AG08395 (cell line): ENCODE measurements around the gene MAP3K15.
A peak's percentile ranks its signal among the peaks of the same experiment; 100 is the strongest.

Experiments
- DNase-seq: peaks from one replicate; pipeline ENCODE4 v3.0.0; 2012; ENCODE audit warnings: mixed read lengths, low spot score

Gene MAP3K15

GRCh38 chrX:19392703-19393102 is 122.6 kb downstream of the MAP3K15 start:
- no peak for DNase-seq

- DNase-seq: no peak
Measured at GRCh38 chrX:19392078-19392477, 123.2 kb downstream of the MAP3K15 start.

DNA sequence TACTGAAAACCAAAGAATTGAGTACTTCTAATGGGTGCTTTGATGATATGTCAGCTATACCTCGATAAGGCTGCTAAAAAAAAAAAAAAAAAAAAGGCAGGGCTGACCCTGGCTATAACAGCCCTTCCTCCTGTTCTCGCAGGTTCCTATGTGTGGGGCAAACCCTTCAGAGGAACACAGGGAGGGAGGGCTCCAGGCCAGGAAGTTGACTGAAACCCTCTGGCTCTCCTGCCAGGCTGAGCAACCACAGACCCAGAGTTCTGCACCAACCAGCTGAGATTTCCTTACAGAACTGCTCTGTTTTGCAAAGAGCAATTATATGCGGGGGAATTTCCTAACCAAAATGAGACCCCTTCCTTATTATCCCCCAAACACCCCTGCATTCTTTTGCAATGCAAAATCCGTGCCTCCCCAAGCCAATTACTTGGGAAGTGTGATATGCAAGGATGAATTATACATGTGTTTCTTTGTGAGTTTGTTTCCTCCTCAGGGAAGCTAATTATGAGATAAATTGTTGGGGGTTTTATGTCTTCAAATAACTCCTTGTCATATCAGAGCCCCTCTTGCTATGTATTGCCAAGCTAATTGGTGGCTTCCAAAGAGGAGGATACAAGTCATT is 126.0 kb downstream of the MAP3K15 start:
- no peak for DNase-seq

GRCh38 chrX:19388741-19389140 is 126.6 kb downstream of the MAP3K15 start:
- no peak for DNase-seq

- no peak for DNase-seq
Measured at GRCh38 chrX:19388064-19388679, 127.1 kb downstream of the MAP3K15 start.

- DNase-seq: no peak
Measured at GRCh38 chrX:19386679-19387078, 128.6 kb downstream of the MAP3K15 start.

- peak; percentile 37 for DNase-seq
Measured at GRCh38 chrX:19382555-19383145, 132.7 kb downstream of the MAP3K15 start.

DNA sequence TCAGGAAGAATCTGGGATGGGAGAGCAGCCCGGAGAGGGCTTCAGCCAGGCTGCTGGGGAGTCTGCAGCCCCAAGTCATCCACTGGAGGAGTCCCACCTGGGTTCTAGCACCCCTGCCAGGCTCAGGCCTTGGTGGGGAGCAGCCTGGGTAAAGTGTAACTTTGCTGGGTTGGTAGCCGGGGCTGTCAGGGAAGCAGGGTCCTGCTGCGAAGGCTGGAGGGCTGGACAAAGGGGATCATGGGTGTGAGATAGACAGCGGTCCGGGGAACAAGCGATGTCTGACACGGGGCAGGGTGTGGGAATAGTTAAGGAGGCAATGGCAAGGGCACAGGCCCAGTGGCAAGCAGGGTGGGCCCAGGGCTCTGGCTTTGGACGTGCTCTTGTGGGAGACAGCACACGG is 134.0 kb downstream of the MAP3K15 start:
- no peak for DNase-seq

DNA sequence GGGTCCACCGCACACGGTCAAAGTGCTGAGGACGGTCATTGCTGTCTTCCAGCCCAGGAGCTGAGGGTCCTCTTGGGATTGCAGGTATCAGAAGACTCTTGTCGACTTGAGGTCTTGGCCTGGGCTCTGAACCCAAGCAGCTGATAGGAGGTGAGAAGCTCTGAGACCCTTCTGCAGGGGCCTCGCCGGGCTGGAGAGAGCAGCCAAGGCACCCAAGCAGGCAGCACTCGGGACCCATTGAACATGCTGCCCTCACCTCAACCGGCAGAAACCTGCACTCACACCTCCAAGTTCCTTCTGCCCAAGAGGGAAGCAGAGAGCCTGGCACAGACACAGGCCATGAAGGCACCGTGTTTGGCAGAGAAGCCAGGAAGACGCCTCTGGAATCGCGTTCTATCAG is 137.5 kb downstream of the MAP3K15 start:
- DNase-seq: no peak

GRCh38 chrX:19375546-19375945 is 139.8 kb downstream of the MAP3K15 start:
- DNase-seq: no peak

DNA sequence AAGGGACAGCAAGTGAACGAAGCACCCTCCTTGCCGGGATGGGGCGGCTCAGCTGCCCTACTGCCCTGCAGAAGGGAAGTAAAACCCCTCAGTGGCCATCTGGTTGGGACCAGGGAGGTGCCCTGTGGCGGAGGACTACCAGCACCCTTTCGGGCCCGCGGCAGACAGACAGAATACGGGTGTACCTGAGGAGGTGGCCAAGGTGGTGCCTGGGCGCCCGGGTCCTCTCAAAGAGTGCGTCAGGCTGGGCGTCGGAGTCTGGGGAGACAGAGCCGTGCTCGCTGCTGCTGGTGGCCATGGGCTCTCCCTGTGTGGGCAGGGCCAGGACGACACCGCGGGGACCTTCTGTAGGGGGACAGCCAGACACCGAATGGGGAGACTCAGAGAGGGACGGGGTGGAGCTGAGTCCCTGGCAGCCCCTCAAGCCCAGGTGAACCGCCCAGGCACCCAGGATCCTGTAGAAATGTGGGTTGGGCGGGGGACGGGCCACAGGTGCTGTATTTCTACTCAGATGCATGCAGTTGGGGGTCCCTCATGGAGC is 141.9 kb downstream of the MAP3K15 start:
- DNase-seq: no peak

- peak; percentile 10 for DNase-seq
Measured at GRCh38 chrX:19372547-19373331, 142.6 kb downstream of the MAP3K15 start.

- peak; percentile 68 for DNase-seq
Measured at GRCh38 chrX:19372170-19372546, 143.2 kb downstream of the MAP3K15 start.

- peak; percentile 60 for DNase-seq
Measured at GRCh38 chrX:19370061-19370460, 145.2 kb downstream of the MAP3K15 start.

GRCh38 chrX:19368576-19368975 is 146.7 kb downstream of the MAP3K15 start:
- DNase-seq: no peak

DNA sequence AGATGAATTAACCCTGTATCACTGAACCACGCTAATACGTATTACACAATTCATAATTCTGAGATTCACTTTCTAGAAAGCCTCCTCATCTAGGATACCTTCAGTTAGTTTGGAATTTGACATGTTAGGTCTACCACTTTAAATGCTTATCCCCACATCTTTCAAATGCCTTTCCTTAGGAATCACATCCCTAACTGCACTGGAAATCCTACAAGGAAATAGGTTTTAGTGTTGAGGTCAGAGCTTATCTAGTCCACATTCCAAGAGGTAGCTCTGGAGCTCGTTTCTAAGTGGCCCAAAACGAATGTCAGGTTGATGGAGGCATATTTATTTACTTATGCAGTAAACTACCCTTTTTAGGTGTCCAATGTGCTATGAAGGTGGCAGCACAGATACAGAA is 153.6 kb downstream of the MAP3K15 start:
- no peak for DNase-seq

GRCh38 chrX:19360903-19361302 is 154.4 kb downstream of the MAP3K15 start:
- no peak for DNase-seq

- no peak for DNase-seq
Measured at GRCh38 chrX:19358521-19358920, 156.8 kb downstream of the MAP3K15 start.

- DNase-seq: no peak
Measured at GRCh38 chrX:19354625-19355024, 160.7 kb downstream of the MAP3K15 start.

DNA sequence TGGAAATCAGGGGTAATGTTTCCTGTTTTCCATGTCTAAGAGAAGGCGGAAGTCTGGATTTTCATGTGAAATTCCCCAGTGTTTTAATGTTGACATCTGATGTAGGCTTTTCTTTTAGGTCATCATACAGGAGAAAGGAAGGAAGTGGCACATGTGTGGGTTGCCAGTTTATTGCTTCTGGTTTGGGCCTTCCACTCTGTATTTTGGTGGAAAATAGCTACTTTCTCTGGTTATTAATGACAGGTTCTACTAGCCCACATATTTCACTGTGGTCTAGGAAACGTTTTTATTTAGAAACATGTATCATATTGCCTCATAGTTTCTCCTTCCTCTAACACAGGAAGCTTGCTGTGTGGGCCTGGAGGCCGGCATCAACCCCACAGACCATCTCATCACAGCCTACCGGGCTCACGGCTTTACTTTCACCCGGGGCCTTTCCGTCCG is 164.3 kb downstream of the MAP3K15 start:
- no peak for DNase-seq

GRCh38 chrX:19349264-19349663 is 166.0 kb downstream of the MAP3K15 start:
- no peak for DNase-seq

- no peak for DNase-seq
Measured at GRCh38 chrX:19347916-19348315, 167.4 kb downstream of the MAP3K15 start.

GRCh38 chrX:19344661-19345060 is 170.6 kb downstream of the MAP3K15 start:
- no peak for DNase-seq
